Osteoblast (primary cell): Measurements from ENCODE around the gene RIMS1. TPM values are rescaled to one million over a fixed set of nuclear protein-coding genes. Genes with fewer than 3 reads are reported as not detected.

Experiments used
- DNase-seq: peaks from one replicate; pipeline ENCODE4 v3.0.0; 2011; ENCODE audit warnings: low spot score, mixed read lengths; ENCODE audit not compliant: insufficient read length; ENCODE audit errors: missing footprints
- H2AFZ ChIP-seq: 2 replicates; pipeline ENCODE4 v1.6.0; 2011; ENCODE audit warnings: mild to moderate bottlenecking, low read length
- H3K27ac ChIP-seq: 2 replicates; pipeline ENCODE4 v1.5.1; 2011; ENCODE audit warnings: mild to moderate bottlenecking, low read depth, low read length, moderate library complexity
- H3K27me3 ChIP-seq: 2 replicates; pipeline ENCODE4 v1.6.0; 2012; ENCODE audit warnings: mild to moderate bottlenecking, control low read depth, inconsistent platforms, low read length, moderate library complexity; ENCODE audit not compliant: insufficient read depth
- H3K36me3 ChIP-seq: 2 replicates; pipeline ENCODE4 v1.5.1; 2011; ENCODE audit warnings: mild to moderate bottlenecking, low read length, control low read depth, moderate library complexity; ENCODE audit not compliant: insufficient read depth
- H3K4me1 ChIP-seq: 2 replicates; pipeline ENCODE4 v1.5.1; 2011; ENCODE audit warnings: mild to moderate bottlenecking, low read length, control low read depth, moderate library complexity; ENCODE audit not compliant: insufficient read depth
- H3K4me2 ChIP-seq: 2 replicates; pipeline ENCODE4 v1.6.0; 2011; ENCODE audit warnings: mild to moderate bottlenecking, low read length; ENCODE audit not compliant: insufficient read depth
- H3K4me3 ChIP-seq: fragments of 200-600 bp; sonication (generic); 3 replicates; pipeline ENCODE4 v1.5.1; 2012; ENCODE audit warnings: mild to moderate bottlenecking, low read length, inconsistent platforms; ENCODE audit not compliant: insufficient read depth
- H3K79me2 ChIP-seq: 2 replicates; pipeline ENCODE4 v1.6.0; 2012; ENCODE audit warnings: mild to moderate bottlenecking, low read length, control low read depth, inconsistent platforms; ENCODE audit not compliant: insufficient read depth
- H3K9me3 ChIP-seq: 2 replicates; pipeline ENCODE4 v1.5.1; 2011; ENCODE audit warnings: low read depth, low read length, control low read depth
- H4K20me1 ChIP-seq: 2 replicates; pipeline ENCODE4 v1.6.0; 2012; ENCODE audit warnings: mild to moderate bottlenecking, low read length, control low read depth; ENCODE audit not compliant: insufficient read depth
- CTCF ChIP-seq: IDR thresholded peaks from 2 replicates; pipeline ENCODE4 v1.5.1; 2011; ENCODE audit warnings: mild to moderate bottlenecking, low read depth, low read length, moderate library complexity; ENCODE audit errors: extremely low read depth
- total RNA-seq: library from RNA; depleted of rRNA; stranded (reverse); fragments of >200 nt; gene quantifications from 2 replicates; pipeline ENCODE4 v1.2.3, GENCODE V29; 2012

Gene RIMS1
- total RNA-seq, 1 donor: 13.4 TPM

GRCh38 chr6:71906813-71907212 is 20.5 kb downstream of the RIMS1 start:
- Histone ChIP-seq H3K4me2 (no peak overlapping the region), H3K79me2 (no peaks in the 10 kb centered on the region), H3K36me3 (no peaks in the 10 kb centered on the region), H3K27me3 (no peaks in the 10 kb centered on the region), H4K20me1 (no peaks in the 10 kb centered on the region), H3K4me3 (no peak overlapping the region), H3K27ac (no peak overlapping the region), H3K9me3 (no peaks in the 10 kb centered on the region), H3K4me1 (no peaks in the 10 kb centered on the region), H2AFZ (no peak overlapping the region)
- no peak for TF ChIP-seq CTCF
- DNase-seq: no peak

GRCh38 chr6:71908162-71908765 is 21.9 kb downstream of the RIMS1 start:
- no peaks in the 10 kb centered on the region for H4K20me1 ChIP-seq
- H3K27me3 ChIP-seq: no peaks in the 10 kb centered on the region

GRCh38 chr6:71913444-71914234 is 27.3 kb downstream of the RIMS1 start:
- Histone ChIP-seq H3K4me1 (no peaks in the 10 kb centered on the region), H3K27me3 (no peaks in the 10 kb centered on the region), H3K79me2 (no peaks in the 10 kb centered on the region), H3K27ac (no peak overlapping the region), H3K4me3 (no peak overlapping the region), H3K36me3 (no peaks in the 10 kb centered on the region), H3K9me3 (no peaks in the 10 kb centered on the region), H2AFZ (no peak overlapping the region), H4K20me1 (no peaks in the 10 kb centered on the region), H3K4me2 (no peak overlapping the region)
- TF ChIP-seq CTCF: no peak
- DNase-seq: no peak

More at GRCh38 chr6:71908162-71908765, 21.9 kb downstream of the RIMS1 start:
- Histone ChIP-seq H3K36me3 (no peaks in the 10 kb centered on the region), H3K4me1 (no peaks in the 10 kb centered on the region), H3K79me2 (no peaks in the 10 kb centered on the region), H3K4me3 (no peak overlapping the region), H3K27ac (no peak overlapping the region), H3K4me2 (no peak overlapping the region), H3K9me3 (no peaks in the 10 kb centered on the region), H2AFZ (no peak overlapping the region)
- TF ChIP-seq CTCF: no peak
- no peak for DNase-seq

GRCh38 chr6:71929047-71929446 is 42.7 kb downstream of the RIMS1 start:
- H3K79me2 ChIP-seq: no peaks in the 10 kb centered on the region
- no peak for TF ChIP-seq CTCF
- H3K4me2 ChIP-seq: no peak overlapping the region
- H3K36me3 ChIP-seq: no peaks in the 10 kb centered on the region
- H3K27ac ChIP-seq: no peak overlapping the region
- no peaks in the 10 kb centered on the region for H3K4me1 ChIP-seq
- H4K20me1 ChIP-seq: no peaks in the 10 kb centered on the region
- H3K9me3 ChIP-seq: no peaks in the 10 kb centered on the region
- H3K27me3 ChIP-seq: no peaks in the 10 kb centered on the region
- H3K4me3 ChIP-seq: no peak overlapping the region
- H2AFZ ChIP-seq: no peak overlapping the region
- DNase-seq: peak; percentile 51
